Left ventricle myocardium inferior (tissue), 1 donor: ENCODE results near the gene MAPK8IP2. TPM values are rescaled to one million over a fixed set of nuclear protein-coding genes. Genes with fewer than 3 reads are reported as not detected.

Experiments
- DNase-seq: peaks from one replicate; pipeline ENCODE4 v3.0.0-alpha.2; 2020
- H3K27ac ChIP-seq: fragments of 200-600 bp; replicated peaks from 2 replicates; pipeline ENCODE4 v1.8.0; 2021
- H3K27me3 ChIP-seq: fragments of 200-600 bp; 2 replicates; pipeline ENCODE4 v1.8.0; 2021; ENCODE audit warnings: low read depth
- H3K36me3 ChIP-seq: fragments of 200-600 bp; 2 replicates; pipeline ENCODE4 v1.8.0; 2021
- H3K4me1 ChIP-seq: fragments of 200-600 bp; 2 replicates; pipeline ENCODE4 v1.8.0; 2021
- H3K4me3 ChIP-seq: fragments of 200-600 bp; 2 replicates; pipeline ENCODE4 v1.8.0; 2021; ENCODE audit warnings: mild to moderate bottlenecking, moderate library complexity
- H3K9me3 ChIP-seq: fragments of 200-600 bp; replicated peaks from 2 replicates; pipeline ENCODE4 v1.8.0; 2021
- CTCF ChIP-seq: fragments of 200-600 bp; IDR thresholded peaks from 2 replicates; pipeline ENCODE4 v1.8.0; 2021; ENCODE audit warnings: antibody characterized with exemption, mild to moderate bottlenecking, borderline replicate concordance
- intact Hi-C: fragments of 100-400 bp; cut with micrococcal nuclease; formaldehyde crosslinking; loops from one replicate; pipeline ENCODE4 v1.11.0; 2022
- total RNA-seq: library from RNA; stranded (reverse); fragmentation: NEBNext Ultra II Directional; extraction: Animal tissue kit (Norgen Biotek cat#: 25700); gene quantifications from one replicate; pipeline ENCODE4 v1.2.1, GENCODE V29; 2021
- donor health status: DM: no; HTN: yes; CAD: no; lungs with severe emphysema.

The MAPK8IP2 gene
- total RNA-seq, 1 donor from 2014 or later: 0.33 TPM

DNA sequence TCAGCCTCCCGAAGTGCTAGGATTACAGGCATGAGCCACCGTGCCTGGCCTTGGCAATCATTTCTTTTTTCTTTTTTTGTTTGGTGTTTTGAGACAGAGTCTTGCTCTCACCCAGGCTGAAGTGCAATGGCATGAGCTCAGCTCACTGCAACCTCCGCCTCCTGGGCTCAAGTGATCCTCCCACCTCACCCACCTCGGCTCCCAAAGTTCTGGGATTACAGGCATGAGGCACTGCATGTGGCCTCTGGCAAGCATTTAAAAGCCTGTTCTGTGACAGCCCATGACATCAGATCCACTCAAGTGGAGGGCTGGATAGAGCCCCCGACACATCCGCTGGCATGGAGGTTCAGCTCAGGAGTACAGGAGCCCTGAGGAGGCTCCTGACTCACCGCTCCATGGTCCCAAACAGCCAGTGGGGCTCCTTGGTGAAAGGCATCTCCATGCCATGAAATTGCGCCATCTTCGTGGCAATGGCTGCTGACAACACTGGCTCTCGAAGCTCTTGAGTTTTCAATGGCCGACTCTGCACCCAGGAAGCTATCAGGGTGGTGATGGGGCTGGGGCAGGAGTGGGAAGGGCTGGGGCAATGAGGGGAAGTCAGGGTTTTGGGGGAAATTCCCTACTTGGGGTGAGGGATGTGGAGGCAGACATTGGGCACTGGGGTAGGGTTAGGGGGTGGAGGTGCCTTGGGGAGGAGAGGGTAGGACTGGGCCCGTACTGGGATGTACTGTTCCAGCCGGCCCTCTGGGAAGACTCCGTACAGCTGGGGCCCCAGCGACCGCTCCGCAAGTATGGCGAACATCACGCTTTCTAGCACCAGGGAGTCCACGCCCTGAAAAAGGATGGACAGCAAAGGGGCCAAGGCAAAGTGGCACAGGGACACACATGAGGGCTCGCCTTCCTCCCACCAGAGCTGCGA lies 19.3 kb upstream of the MAPK8IP2 start:
- Histone ChIP-seq H3K36me3 (peaks cover 12% of the 10 kb centered on the region), H3K27me3 (no peaks in the 10 kb centered on the region), H3K9me3 (no peaks in the 10 kb centered on the region), H3K4me1 (peaks cover 67% of the 10 kb centered on the region), H3K4me3 (peak overlapping the region; percentile 83), H3K27ac (peak overlapping the region; percentile 99)
- intact Hi-C loops: no loop called here
- no peak for DNase-seq
- TF ChIP-seq CTCF: no peak

DNA sequence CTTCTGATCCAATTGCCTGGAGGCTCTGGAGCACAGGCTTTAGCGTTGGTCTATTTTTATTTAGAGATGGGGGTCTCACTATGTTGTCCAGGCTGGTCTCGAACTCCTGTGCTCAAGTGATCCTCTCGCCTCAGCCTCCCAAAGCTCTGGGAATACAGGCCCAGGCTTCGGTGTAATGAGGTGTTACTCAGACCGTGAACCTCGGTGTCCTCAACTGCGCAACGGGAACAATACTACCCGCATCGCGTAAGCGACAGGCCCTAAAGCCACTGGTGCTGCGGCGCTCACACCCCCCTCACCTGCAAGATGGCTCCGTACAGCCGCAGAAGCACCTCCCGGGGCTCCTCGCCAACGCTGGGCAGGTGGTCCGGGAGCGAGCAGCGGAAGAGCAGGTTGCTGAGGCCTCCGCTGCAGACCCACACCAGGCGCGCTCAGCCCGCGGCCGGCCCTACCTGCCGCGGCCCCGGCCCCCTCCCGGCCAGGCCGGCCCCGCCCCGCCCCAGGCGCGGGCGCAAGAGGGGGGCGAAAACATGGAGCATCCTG lies 18.6 kb upstream of the MAPK8IP2 start:
- intact Hi-C loops: no loop called here
- H3K36me3 ChIP-seq: peaks cover 12% of the 10 kb centered on the region
- TF ChIP-seq CTCF: no peak
- no peaks in the 10 kb centered on the region for H3K27me3 ChIP-seq
- peak overlapping the region; percentile 99 for H3K27ac ChIP-seq
- peak overlapping the region; percentile 83 for H3K4me3 ChIP-seq
- peaks cover 60% of the 10 kb centered on the region for H3K4me1 ChIP-seq
- DNase-seq: no peak
- no peaks in the 10 kb centered on the region for H3K9me3 ChIP-seq

DNA sequence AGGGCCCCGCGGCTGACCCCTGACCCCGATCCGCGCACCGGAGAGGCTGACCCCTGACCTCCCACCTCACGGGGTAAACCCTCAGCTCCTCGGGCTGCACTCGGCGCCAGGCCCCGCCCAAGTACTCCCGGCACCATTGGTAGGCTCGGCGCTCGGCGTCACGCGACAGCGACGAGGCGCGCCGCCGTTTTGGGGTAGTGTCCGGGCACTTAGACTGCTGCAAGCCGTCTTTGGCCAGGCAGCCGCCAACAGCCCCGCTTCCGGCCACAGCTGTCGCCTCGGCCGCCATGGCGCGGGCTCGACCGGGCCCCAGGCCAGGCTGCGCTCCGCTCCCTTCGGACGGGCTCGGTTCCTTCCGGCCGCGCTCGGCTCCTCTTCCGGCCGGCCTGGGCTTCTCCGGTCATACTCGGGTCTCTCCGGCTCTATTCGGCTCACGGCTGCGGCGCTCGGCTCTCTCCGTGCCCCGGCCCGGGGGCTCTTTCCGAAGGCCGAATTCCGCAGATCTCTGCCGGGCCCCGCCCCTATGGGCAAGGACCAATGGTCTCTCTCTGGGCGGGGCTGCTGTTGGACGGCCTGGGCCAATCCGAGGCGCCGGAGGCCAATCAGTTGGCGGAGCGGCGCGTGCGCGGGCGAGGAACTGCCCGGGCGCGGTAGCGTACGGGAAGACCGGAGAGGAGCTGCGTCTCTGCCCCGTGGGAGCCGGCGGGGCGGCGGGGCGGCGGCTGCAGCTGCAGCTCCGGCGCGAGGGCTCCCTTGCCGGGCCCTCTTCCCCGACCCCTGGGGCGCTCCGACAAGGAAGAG lies 17.9 kb upstream of the MAPK8IP2 start, which contains the start of gene CHKB:
TSS of gene CHKB (minus strand) at position 357 of the 801 bp plus-strand sequence. CDS start at position 289, 68 bp downstream.
- intact Hi-C loops: no loop called here
- Histone ChIP-seq H3K9me3 (no peaks in the 10 kb centered on the region), H3K27ac (peak within 1 kb of the TSS; percentile 99), H3K4me3 (peak within 1 kb of the TSS; percentile 83), H3K36me3 (peaks cover 12% of the 10 kb centered on the region), H3K27me3 (no peaks in the 10 kb centered on the region), H3K4me1 (peaks cover 53% of the 10 kb centered on the region)
- TF ChIP-seq CTCF: no peak
- DNase-seq: peak; percentile 98

GRCh38 chr22:50583294-50583861 lies 17.2 kb upstream of the MAPK8IP2 start:
- no peak for DNase-seq
- H3K9me3 ChIP-seq: no peaks in the 10 kb centered on the region
- no peaks in the 10 kb centered on the region for H3K27me3 ChIP-seq
- H3K4me1 ChIP-seq: peaks cover 48% of the 10 kb centered on the region
- intact Hi-C loops: no loop called here
- H3K27ac ChIP-seq: peak overlapping the region; percentile 99
- peak overlapping the region; percentile 83 for H3K4me3 ChIP-seq
- TF ChIP-seq CTCF: no peak
- H3K36me3 ChIP-seq: peaks cover 12% of the 10 kb centered on the region
